A549 (cell line): ENCODE results near the gene PLGRKT. TPM values are rescaled to one million over a fixed set of nuclear protein-coding genes. Genes with fewer than 3 reads are reported as not detected.

Experiments
- ATAC-seq, 2 experiments: fragments of 200-7000 bp in 1 of 2; fragments of >200 bp in 1 of 2; cut with Nextera tagmentation in 1 of 2; cut with Tn5 transposase in 1 of 2; 3 replicates each; pipeline versions ENCODE4 v1.8.0 to v1.9.1; 2018 to 2020; ENCODE audit warnings: mild to moderate bottlenecking in 1 of 2, moderate library complexity in 1 of 2
- CTCF ChIA-PET: fragments of 300-600 bp; sonication (Branson Sonifier 250); formaldehyde crosslinking; extraction: SDS; loops from one replicate; lab custom pipeline; 2021; ENCODE audit warnings: antibody characterized with exemption, inconsistent platforms; lab: Yijun Ruan, JAX
- POLR2A ChIA-PET: fragments of 350-600 bp; formaldehyde crosslinking; extraction: SDS; loops from one replicate; lab custom pipeline; 2021; ENCODE audit warnings: antibody characterized with exemption, inconsistent platforms; lab: Yijun Ruan, JAX
- DNase-seq, 2 experiments: peaks; one replicate each; pipeline versions ENCODE4 v3.0.0 to v3.0.0-alpha.2; 2011 to 2016; ENCODE audit warnings: low read depth in 1 of 2, low spot score in 1 of 2
- FAIRE-seq: peaks from 2 replicates; lab custom pipeline; 2011; peaks lifted over from hg19 to GRCh38; lab: Jason Lieb, UNC
- H3K27ac ChIP-seq, 2 experiments: fragments of >200 bp; sonication (Bioruptor Twin); formaldehyde crosslinking; 3 replicates each; pipeline ENCODE4 v1.5.1; 2016 to 2017
- H3K4me1 ChIP-seq: fragments of >200 bp; sonication (Bioruptor Twin); formaldehyde crosslinking; 3 replicates; pipeline ENCODE4 v1.6.1; 2016
- H3K4me2 ChIP-seq: fragments of >200 bp; sonication (Bioruptor Twin); formaldehyde crosslinking; 3 replicates; pipeline ENCODE4 v1.6.1; 2016
- H3K4me3 ChIP-seq: fragments of >200 bp; sonication (Bioruptor Twin); formaldehyde crosslinking; 3 replicates; pipeline ENCODE4 v1.5.1; 2016
- H3K9me3 ChIP-seq: fragments of >200 bp; sonication (Bioruptor Twin); formaldehyde crosslinking; 3 replicates; pipeline ENCODE4 v1.6.1; 2016
- CBX8 ChIP-seq: fragments of 200-600 bp; sonication (generic); IDR thresholded peaks from 2 replicates; pipeline ENCODE4 v1.6.1; 2016
- CEBPB ChIP-seq, 2 experiments: fragments of >200 bp in 1 of 2; sonication (Bioruptor Twin) in 1 of 2; formaldehyde crosslinking in 1 of 2; IDR thresholded peaks; 2 replicates each; pipeline ENCODE4 v1.6.1; 2012 to 2016
- ELK1 ChIP-seq: fragments of 150-350 bp; IDR thresholded peaks from 2 replicates; pipeline ENCODE4 v1.6.1; 2014; ENCODE audit warnings: low read depth, mild to moderate bottlenecking, low read length
- EP300 ChIP-seq, 2 experiments: fragments of >200 bp; sonication (Bioruptor Twin); formaldehyde crosslinking; IDR thresholded peaks; 2 replicates in 1 of 2; 3 replicates in 1 of 2; pipeline ENCODE4 v1.6.1; 2016 to 2017
- ESRRA ChIP-seq: fragments of 150-350 bp; IDR thresholded peaks from 2 replicates; pipeline ENCODE4 v1.6.1; 2014; ENCODE audit warnings: mild to moderate bottlenecking, low read length, borderline replicate concordance
- FOSB ChIP-seq: fragments of 250-450 bp; sonication (Bioruptor Pico); IDR thresholded peaks from 2 replicates; pipeline ENCODE4 v1.5.0; 2020; ENCODE audit warnings: mild to moderate bottlenecking, moderate library complexity
- HOXA7 ChIP-seq: fragments of 250-450 bp; sonication (Bioruptor Pico); IDR thresholded peaks from 2 replicates; pipeline ENCODE4 v1.5.0; 2020; ENCODE audit warnings: mild to moderate bottlenecking, moderate library complexity
- HOXB13 ChIP-seq: fragments of 250-450 bp; sonication (Bioruptor Pico); IDR thresholded peaks from 2 replicates; pipeline ENCODE4 v1.5.0; 2020; ENCODE audit warnings: low read depth, mild to moderate bottlenecking, moderate library complexity
- HOXB5 ChIP-seq: fragments of 250-450 bp; sonication (Bioruptor Pico); IDR thresholded peaks from 2 replicates; pipeline ENCODE4 v1.5.0; 2020; ENCODE audit warnings: mild to moderate bottlenecking, moderate library complexity
- JUNB ChIP-seq: fragments of >200 bp; sonication (Bioruptor Twin); formaldehyde crosslinking; IDR thresholded peaks from 2 replicates; pipeline ENCODE4 v1.6.1; 2016
- MAFK ChIP-seq: fragments of 450-650 bp; IDR thresholded peaks from 2 replicates; pipeline ENCODE4 v1.6.1; 2014; ENCODE audit not compliant: partially characterized antibody
- NPAS2 ChIP-seq: fragments of 250-450 bp; sonication (Bioruptor Pico); IDR thresholded peaks from 2 replicates; pipeline ENCODE4 v1.8.0; 2022; ENCODE audit warnings: mild to moderate bottlenecking, moderate library complexity, borderline replicate concordance
- NR3C1 ChIP-seq: fragments of >200 bp; sonication (Bioruptor Twin); formaldehyde crosslinking; IDR thresholded peaks from 3 replicates; pipeline ENCODE4 v1.6.1; 2017
- RAD21 ChIP-seq, 2 experiments: fragments of >200 bp in 1 of 2; sonication (Bioruptor Twin) in 1 of 2; formaldehyde crosslinking in 1 of 2; IDR thresholded peaks in 1 of 2; conservative IDR thresholded peaks in 1 of 2; 2 replicates in 1 of 2; 3 replicates in 1 of 2; pipeline ENCODE4 v1.6.1; 2012 to 2018; ENCODE audit warnings: inconsistent platforms in 1 of 2
- RARB ChIP-seq: fragments of 250-450 bp; sonication (Bioruptor Pico); IDR thresholded peaks from 2 replicates; pipeline ENCODE4 v1.8.0; 2021; ENCODE audit warnings: mild to moderate bottlenecking, moderate library complexity
- SMC3 ChIP-seq: fragments of >200 bp; sonication (Bioruptor Twin); formaldehyde crosslinking; IDR thresholded peaks from 3 replicates; pipeline ENCODE4 v1.6.1; 2018; ENCODE audit warnings: inconsistent platforms
- ZFP36 ChIP-seq: fragments of 450-650 bp; IDR thresholded peaks from 2 replicates; pipeline ENCODE4 v1.6.1; 2014; ENCODE audit warnings: borderline replicate concordance; ENCODE audit not compliant: partially characterized antibody
- ZNF302 ChIP-seq: fragments of 250-450 bp; sonication (Bioruptor Pico); IDR thresholded peaks from 2 replicates; pipeline ENCODE4 v1.9.0; 2021; ENCODE audit warnings: inconsistent platforms, mild to moderate bottlenecking, moderate library complexity
- WGBS: methylation state at CpG from one replicate; pipeline ENCODE4 v1.1.6; 2017; ENCODE audit errors: missing lambda C conversion rate; 5-methylcytosine and 5-hydroxymethylcytosine counted together
- polyA plus RNA-seq, 4 experiments: library from polyadenylated mRNA; depleted of rRNA in 3 of 4; stranded (reverse); fragments of >200 nt; fragmentation: RNase III in 1 of 4; extraction: RNeasy Plus Mini Kit Qiagen cat#74134 plus additional on column Dnase treatment in 1 of 4; gene quantifications; 2 replicates in 3 of 4; 3 replicates in 1 of 4; pipeline ENCODE4 v1.2.3, GENCODE V29; 2011 to 2017
- small RNA-seq, 6 experiments: library from RNA; depleted of rRNA; stranded (forward); fragments of <200 nt; gene quantifications; one replicate each; pipeline ENCODE3, GENCODE V24; 2012

PLGRKT gene
- polyA plus RNA-seq, 2 of the 4 experiments (the other 2 are of a cell fraction), result 24.3 to 37.7 TPM

GRCh38 chr9:5315187-5315923 lies 122.4 kb downstream of the PLGRKT start:
- peaks cover 22% of the 10 kb centered on the region; the same call in 2 of the 3 replicates for H3K9me3 ChIP-seq
- peak; percentile 78 for FAIRE-seq
- H3K4me3 ChIP-seq, result no peak overlapping the region
- no peak for ATAC-seq
- H3K4me2 ChIP-seq, result no peak overlapping the region
- WGBS, result 17% methylated on average over 4 of the region's 4 CpGs
- TF ChIP-seq HOXA7 (CRISPR knock-in tag) (no peak), RAD21 (conservative IDR thresholded peaks at IDR 0.05 in 1 of 2, IDR thresholded peaks at IDR 0.05 in 1 of 2) (no peak), HOXB13 (CRISPR knock-in tag) (no peak), NR3C1 (no peak), MAFK (no peak), ELK1 (no peak), JUNB (no peak), FOSB (CRISPR knock-in tag) (no peak), CBX8 (no peak), CEBPB (IDR thresholded peaks at IDR 0.05) (no peak), HOXB5 (CRISPR knock-in tag) (no peak), ZNF302 (CRISPR knock-in tag) (no peak), RARB (CRISPR knock-in tag) (no peak)
- ChIA-PET POLR2A (no interaction called here), CTCF (interaction anchor here (0.6 to 1.4 kb wide), 3 partner anchors 129 to 1237 kb away, joined by 3 to 4 read pairs (median 3); no protein-coding TSS in a partner anchor)
- DNase-seq, result no peak
- no peaks in the 10 kb centered on the region for H3K4me1 ChIP-seq
- H3K27ac ChIP-seq, result no peak overlapping the region

GRCh38 chr9:5310851-5311250 lies 126.9 kb downstream of the PLGRKT start:
- no peak for FAIRE-seq
- POLR2A ChIA-PET, result no interaction called here
- ATAC-seq, result no peak
- H3K27ac ChIP-seq, result no peak overlapping the region
- no peak for DNase-seq
- H3K4me1 ChIP-seq, result no peaks in the 10 kb centered on the region
- peaks cover 19% of the 10 kb centered on the region; the same call in 2 of the 3 replicates for H3K9me3 ChIP-seq
- no peak overlapping the region for H3K4me3 ChIP-seq
- H3K4me2 ChIP-seq, result no peak overlapping the region
- TF ChIP-seq SMC3, result no peak
- TF ChIP-seq MAFK, result no peak
- TF ChIP-seq NPAS2 (CRISPR knock-in tag), result no peak
- no peak for TF ChIP-seq ZNF302 (CRISPR knock-in tag)
- TF ChIP-seq ESRRA, result no peak
- no peak for TF ChIP-seq EP300 (IDR thresholded peaks at IDR 0.05)
- TF ChIP-seq ZFP36, result no peak
- CTCF ChIA-PET, result interaction anchor here (1.7 kb wide), 1 partner anchor 125 kb away, joined by 5 read pairs; no protein-coding TSS in a partner anchor

Small RNAs within 50 kb of the gene (small RNA-seq; reads per million reads assigned to genes)
- gene AL135786.1 (0 reads per million in 6 experiments), gene HMGN2P31 (0 reads per million in 6 experiments)

Other genes with a start within 250 kb of the PLGRKT start
- 54.0 and 77.5 TPM in 2 replicates for gene INSL4, start 206.5 kb downstream of the PLGRKT start, polyA plus RNA-seq (2011; rRNA removed)
- 8.6 to 12.1 TPM (median 11.5 TPM) in 3 replicates for gene INSL4, start 206.5 kb downstream of the PLGRKT start, polyA plus RNA-seq (2017; fragmentation: RNase III; extraction: RNeasy Plus Mini Kit Qiagen cat#74134 plus additional on column Dnase treatment)
- gene RLN2, start 133.2 kb downstream of the PLGRKT start, polyA plus RNA-seq (2011; rRNA removed), result 1.3 and 1.5 TPM in 2 replicates
- gene RLN2, start 133.2 kb downstream of the PLGRKT start, polyA plus RNA-seq (2017; fragmentation: RNase III; extraction: RNeasy Plus Mini Kit Qiagen cat#74134 plus additional on column Dnase treatment), result 0.34 to 0.66 TPM (median 0.38 TPM) in 3 replicates
- 0.23 and 0.26 TPM in 2 replicates for gene RLN1, start 98.0 kb downstream of the PLGRKT start, polyA plus RNA-seq (2011; rRNA removed)
- 0.13 to 0.26 TPM in 2 of 3 replicates, not detected in the other for gene RLN1, start 98.0 kb downstream of the PLGRKT start, polyA plus RNA-seq (2017; fragmentation: RNase III; extraction: RNeasy Plus Mini Kit Qiagen cat#74134 plus additional on column Dnase treatment)
- gene CD274, start 12.6 kb upstream of the PLGRKT start, polyA plus RNA-seq (2011; rRNA removed), result 6.4 and 6.8 TPM in 2 replicates
- gene CD274, start 12.6 kb upstream of the PLGRKT start, polyA plus RNA-seq (2017; fragmentation: RNase III; extraction: RNeasy Plus Mini Kit Qiagen cat#74134 plus additional on column Dnase treatment), result 3.0 to 3.4 TPM (median 3.2 TPM) in 3 replicates
- gene PDCD1LG2, start 72.6 kb upstream of the PLGRKT start, polyA plus RNA-seq (2011; rRNA removed), result 0.46 and 0.53 TPM in 2 replicates
- gene PDCD1LG2, start 72.6 kb upstream of the PLGRKT start, polyA plus RNA-seq (2017; fragmentation: RNase III; extraction: RNeasy Plus Mini Kit Qiagen cat#74134 plus additional on column Dnase treatment), result 0.53 to 0.82 TPM (median 0.79 TPM) in 3 replicates
- gene RIC1, start 191.2 kb upstream of the PLGRKT start, polyA plus RNA-seq (2011; rRNA removed), result 26.8 and 32.8 TPM in 2 replicates
- gene RIC1, start 191.2 kb upstream of the PLGRKT start, polyA plus RNA-seq (2017; fragmentation: RNase III; extraction: RNeasy Plus Mini Kit Qiagen cat#74134 plus additional on column Dnase treatment), result 10.7 to 11.9 TPM (median 11.4 TPM) in 3 replicates